Ishikawa (cell line): ENCODE results near the gene FAM83F.

Experiments
- CEBPB ChIP-seq: IDR thresholded peaks from 2 replicates; pipeline ENCODE4 v1.6.1; 2012
- CREB1 ChIP-seq: IDR thresholded peaks from 2 replicates; pipeline ENCODE4 v1.6.1; 2012; ENCODE audit warnings: low read depth
- EGR1 ChIP-seq: IDR thresholded peaks from 2 replicates; pipeline ENCODE4 v1.6.1; 2012
- EP300 ChIP-seq: IDR thresholded peaks from 2 replicates; pipeline ENCODE4 v1.6.1; 2012; ENCODE audit warnings: borderline replicate concordance
- FOXM1 ChIP-seq: IDR thresholded peaks from 2 replicates; pipeline ENCODE4 v1.6.1; 2012; ENCODE audit warnings: low read depth, borderline replicate concordance
- NFIC ChIP-seq: IDR thresholded peaks from 2 replicates; pipeline ENCODE4 v1.6.1; 2012
- RAD21 ChIP-seq: IDR thresholded peaks from 2 replicates; pipeline ENCODE4 v1.6.1; 2012; ENCODE audit warnings: low read depth
- TAF1 ChIP-seq: IDR thresholded peaks from 2 replicates; pipeline ENCODE4 v1.6.1; 2012; ENCODE audit warnings: low read depth, mild to moderate bottlenecking
- TCF12 ChIP-seq: IDR thresholded peaks from 2 replicates; pipeline ENCODE4 v1.6.1; 2012; ENCODE audit warnings: low read depth
- TEAD4 ChIP-seq: IDR thresholded peaks from 2 replicates; pipeline ENCODE4 v1.6.1; 2012
- YY1 ChIP-seq: IDR thresholded peaks from 2 replicates; pipeline ENCODE4 v1.6.1; 2012; ENCODE audit warnings: low read depth
- ZBTB7A ChIP-seq: IDR thresholded peaks from 2 replicates; pipeline ENCODE4 v1.6.1; 2012; ENCODE audit warnings: low read depth
- TF ChIP-seq, protein P1 (sequence below): IDR thresholded peaks from 2 replicates; pipeline ENCODE4 v1.6.1; 2012; ENCODE audit warnings: low read depth, mild to moderate bottlenecking
- TF ChIP-seq, protein P2 (sequence below): IDR thresholded peaks from 2 replicates; pipeline ENCODE4 v1.6.1; 2012
- TF ChIP-seq, protein P3 (sequence below): IDR thresholded peaks from 2 replicates; pipeline ENCODE4 v1.6.1; 2012

FAM83F gene

DNA sequence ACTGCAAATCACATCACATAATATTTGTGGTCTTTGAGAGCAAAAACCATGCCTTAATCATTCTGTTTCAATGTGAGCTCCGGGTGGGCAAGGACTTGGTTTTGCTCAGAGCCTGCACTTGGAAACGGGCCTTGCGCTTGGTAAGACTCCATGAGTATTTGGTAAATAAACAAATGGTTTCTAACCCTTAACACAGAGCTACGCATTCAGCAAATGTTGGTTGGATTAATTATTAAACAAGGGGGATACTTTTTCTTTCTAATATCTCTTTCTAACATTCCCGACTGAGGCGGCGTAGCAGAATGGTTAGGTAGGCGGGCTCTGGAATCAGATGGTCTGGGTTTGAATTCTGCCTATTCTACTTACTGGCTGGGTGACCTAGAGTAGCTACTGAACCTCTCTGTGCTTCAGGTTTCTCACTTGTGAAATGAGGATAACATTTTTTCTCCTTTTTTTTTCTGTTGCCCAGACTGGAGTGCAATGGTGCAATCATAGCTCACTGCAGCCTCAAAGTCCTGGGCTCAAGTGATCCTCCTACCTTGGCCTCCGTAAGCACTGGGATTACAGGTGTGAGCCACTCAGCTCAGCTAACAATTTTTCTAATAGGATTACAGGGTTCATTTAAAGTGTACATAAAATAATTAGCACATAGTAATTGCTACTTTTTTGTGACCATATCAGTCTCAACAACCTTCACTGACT, 3.4 kb upstream of the FAM83F start:
- TF ChIP-seq EGR1 (no peak), TCF12 (no peak), FOXM1 (no peak)

DNA sequence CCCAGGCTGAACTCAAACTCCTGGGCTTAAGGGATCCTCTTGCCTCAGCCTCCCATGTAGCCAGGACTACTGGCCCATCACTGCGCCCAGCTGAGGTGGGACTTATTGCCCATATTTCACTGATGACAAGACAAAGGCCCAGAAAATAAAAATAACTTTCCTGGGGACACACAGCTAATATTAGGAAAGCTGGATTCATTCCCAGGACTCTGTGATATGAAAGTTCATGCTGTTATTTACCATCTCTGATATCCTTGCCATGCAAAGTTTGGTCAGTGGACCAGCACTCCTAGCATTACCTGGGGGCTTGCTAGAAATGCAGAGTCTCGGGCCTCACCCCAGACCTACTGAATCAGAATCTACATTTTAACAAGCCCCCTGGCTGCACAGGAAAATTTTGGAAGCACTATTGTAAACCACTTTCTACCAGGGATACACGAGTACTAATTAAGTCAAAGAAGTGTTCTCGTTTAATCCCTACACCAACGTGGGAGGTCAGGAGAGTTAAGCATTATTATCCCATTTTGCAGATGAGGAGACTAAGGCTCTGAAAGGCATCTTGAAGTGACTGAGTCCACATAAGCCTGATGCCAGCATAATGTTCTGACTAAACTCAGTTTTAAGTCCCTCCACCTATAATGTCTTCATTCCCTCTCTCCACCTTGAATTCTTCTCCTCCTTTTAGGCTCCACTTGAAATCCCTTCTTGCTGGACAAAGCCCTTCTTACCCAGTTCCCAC, 2.5 kb upstream of the FAM83F start:
- TF ChIP-seq, protein P1, sequence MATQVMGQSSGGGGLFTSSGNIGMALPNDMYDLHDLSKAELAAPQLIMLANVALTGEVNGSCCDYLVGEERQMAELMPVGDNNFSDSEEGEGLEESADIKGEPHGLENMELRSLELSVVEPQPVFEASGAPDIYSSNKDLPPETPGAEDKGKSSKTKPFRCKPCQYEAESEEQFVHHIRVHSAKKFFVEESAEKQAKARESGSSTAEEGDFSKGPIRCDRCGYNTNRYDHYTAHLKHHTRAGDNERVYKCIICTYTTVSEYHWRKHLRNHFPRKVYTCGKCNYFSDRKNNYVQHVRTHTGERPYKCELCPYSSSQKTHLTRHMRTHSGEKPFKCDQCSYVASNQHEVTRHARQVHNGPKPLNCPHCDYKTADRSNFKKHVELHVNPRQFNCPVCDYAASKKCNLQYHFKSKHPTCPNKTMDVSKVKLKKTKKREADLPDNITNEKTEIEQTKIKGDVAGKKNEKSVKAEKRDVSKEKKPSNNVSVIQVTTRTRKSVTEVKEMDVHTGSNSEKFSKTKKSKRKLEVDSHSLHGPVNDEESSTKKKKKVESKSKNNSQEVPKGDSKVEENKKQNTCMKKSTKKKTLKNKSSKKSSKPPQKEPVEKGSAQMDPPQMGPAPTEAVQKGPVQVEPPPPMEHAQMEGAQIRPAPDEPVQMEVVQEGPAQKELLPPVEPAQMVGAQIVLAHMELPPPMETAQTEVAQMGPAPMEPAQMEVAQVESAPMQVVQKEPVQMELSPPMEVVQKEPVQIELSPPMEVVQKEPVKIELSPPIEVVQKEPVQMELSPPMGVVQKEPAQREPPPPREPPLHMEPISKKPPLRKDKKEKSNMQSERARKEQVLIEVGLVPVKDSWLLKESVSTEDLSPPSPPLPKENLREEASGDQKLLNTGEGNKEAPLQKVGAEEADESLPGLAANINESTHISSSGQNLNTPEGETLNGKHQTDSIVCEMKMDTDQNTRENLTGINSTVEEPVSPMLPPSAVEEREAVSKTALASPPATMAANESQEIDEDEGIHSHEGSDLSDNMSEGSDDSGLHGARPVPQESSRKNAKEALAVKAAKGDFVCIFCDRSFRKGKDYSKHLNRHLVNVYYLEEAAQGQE, result no peak
- no peak for TF ChIP-seq TCF12
- TF ChIP-seq RAD21, result no peak
- TF ChIP-seq TAF1, result no peak
- TF ChIP-seq, protein P2, sequence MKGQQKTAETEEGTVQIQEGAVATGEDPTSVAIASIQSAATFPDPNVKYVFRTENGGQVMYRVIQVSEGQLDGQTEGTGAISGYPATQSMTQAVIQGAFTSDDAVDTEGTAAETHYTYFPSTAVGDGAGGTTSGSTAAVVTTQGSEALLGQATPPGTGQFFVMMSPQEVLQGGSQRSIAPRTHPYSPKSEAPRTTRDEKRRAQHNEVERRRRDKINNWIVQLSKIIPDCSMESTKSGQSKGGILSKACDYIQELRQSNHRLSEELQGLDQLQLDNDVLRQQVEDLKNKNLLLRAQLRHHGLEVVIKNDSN, result no peak
- no peak for TF ChIP-seq ZBTB7A
- no peak for TF ChIP-seq TEAD4
- no peak for TF ChIP-seq FOXM1
- no peak for TF ChIP-seq EP300
- TF ChIP-seq CREB1, result no peak
- TF ChIP-seq, protein P3, sequence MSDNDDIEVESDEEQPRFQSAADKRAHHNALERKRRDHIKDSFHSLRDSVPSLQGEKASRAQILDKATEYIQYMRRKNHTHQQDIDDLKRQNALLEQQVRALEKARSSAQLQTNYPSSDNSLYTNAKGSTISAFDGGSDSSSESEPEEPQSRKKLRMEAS, result no peak
- no peak for TF ChIP-seq YY1
- no peak for TF ChIP-seq EGR1

DNA sequence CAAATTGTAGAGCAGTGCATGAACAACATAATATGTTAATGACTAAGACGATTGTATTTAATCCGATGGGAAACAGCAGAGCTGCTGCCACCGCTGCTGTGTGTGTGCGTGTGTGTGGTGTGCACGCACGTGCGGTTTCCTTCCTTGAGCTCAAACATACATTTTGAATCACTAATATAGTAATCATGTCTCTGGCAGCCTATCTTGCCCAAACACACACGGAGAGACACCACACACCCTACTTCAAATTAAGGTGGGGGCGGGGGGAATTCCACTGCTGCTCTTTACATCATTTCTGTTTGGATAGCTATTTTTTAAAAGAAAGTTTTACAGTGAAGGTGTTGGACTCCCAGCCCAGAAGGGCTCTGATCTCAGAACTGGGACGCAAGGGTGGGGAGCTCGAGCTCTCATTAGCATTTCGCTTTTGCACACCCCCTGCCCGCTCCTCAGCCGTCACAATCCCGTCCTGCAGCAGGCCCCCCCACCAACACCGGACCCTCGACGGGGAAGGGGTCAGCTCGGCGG, 651 bp upstream of the FAM83F start:
- TF ChIP-seq, protein P2, result no peak
- TF ChIP-seq CREB1, result no peak
- TF ChIP-seq TCF12, result no peak
- TF ChIP-seq FOXM1, result no peak
- TF ChIP-seq EP300, result no peak
- TF ChIP-seq YY1, result no peak
- no peak for TF ChIP-seq TAF1
- no peak for TF ChIP-seq EGR1
- no peak for TF ChIP-seq CEBPB
- TF ChIP-seq RAD21, result no peak
- TF ChIP-seq, protein P1, result no peak

DNA sequence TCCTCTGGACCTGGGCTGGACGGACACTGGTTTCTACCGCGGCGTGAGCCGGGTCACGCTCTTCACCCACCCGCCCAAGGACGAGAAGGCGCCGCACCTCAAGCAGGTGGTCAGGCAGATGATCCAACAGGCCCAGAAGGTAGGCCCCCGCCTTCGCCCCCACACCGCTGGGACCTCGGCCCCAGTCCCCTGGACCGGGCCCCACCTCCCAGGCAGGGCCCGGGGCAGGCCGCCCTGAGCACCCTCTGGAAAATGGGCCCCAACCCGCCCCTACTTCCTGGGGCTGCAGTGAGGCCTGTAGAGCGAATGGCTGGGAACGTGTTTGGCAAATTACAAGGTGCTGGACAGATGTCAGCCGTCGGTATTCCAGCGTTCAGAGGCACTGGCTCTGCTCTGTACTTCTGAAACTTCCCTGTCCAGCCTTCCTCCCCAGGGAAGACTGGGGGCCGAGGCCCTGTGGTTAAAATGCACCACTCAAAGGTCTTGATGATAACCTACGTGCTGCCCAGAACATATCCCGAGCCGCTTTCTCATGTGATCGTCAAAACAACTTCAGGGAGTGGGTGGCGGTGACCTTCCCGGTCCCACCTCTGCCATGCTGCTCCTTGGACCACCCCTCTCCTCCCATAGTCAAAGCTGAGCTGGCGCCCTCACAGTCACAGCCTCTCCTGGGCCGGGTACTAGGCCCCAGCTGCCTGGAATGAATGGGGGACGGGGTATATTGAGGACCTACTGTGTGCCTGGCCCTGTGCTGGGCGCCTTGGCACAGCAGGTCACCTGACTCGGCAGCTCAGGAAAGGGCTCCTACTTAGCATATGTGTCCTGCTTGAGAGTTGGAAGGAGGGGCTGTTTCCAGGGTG, 869 bp downstream of the FAM83F start:
- TF ChIP-seq EP300, result no peak
- no peak for TF ChIP-seq ZBTB7A
- no peak for TF ChIP-seq CEBPB

DNA sequence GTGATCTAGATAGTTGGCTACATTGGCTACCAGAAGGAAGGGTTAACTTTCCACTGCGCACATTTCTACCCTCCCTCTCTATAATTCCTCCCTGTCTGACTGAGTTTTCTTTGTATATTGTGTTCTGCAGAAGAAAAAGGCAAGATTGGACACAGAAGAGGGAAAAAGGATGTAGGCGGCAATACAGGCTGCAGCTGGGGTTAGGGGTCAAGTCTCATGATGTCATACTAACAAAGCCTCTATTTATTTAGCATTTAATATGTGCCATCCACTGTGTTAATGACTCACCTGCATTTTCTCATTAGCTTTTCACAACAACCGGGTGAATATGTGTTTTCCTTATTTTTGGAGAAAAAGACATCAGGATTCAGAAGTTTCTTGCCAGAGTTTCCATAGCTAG, 2.0 kb downstream of the FAM83F start:
- TF ChIP-seq, protein P2, result no peak
- TF ChIP-seq ZBTB7A (no peak), TCF12 (no peak), FOXM1 (no peak), CEBPB (no peak), CREB1 (no peak), TAF1 (no peak), YY1 (no peak), EP300 (no peak), EGR1 (no peak), RAD21 (no peak), NFIC (no peak)
- TF ChIP-seq, protein P3, result no peak
- TF ChIP-seq, protein P1, result no peak
